Stimulated activated CD4-positive, alpha-beta T cell treated with anti-CD3 and anti-CD28 coated beads, TNF-alpha, amount 100 ng/mL, for 1 hour (primary cell): ENCODE data around the gene FADD.
"Not testable (repeated sequence)": the region's sequence is repeated elsewhere in the genome, so short reads cannot be mapped to it uniquely, and the experiment has no call there.

Experiments
- DNase-seq, 3 donors: peaks; one replicate each; pipeline ENCODE4 v3.0.0-alpha.2; 2020; ENCODE audit warnings: low read depth in 3 of 3, low spot score in 1 of 3

Gene FADD

DNA sequence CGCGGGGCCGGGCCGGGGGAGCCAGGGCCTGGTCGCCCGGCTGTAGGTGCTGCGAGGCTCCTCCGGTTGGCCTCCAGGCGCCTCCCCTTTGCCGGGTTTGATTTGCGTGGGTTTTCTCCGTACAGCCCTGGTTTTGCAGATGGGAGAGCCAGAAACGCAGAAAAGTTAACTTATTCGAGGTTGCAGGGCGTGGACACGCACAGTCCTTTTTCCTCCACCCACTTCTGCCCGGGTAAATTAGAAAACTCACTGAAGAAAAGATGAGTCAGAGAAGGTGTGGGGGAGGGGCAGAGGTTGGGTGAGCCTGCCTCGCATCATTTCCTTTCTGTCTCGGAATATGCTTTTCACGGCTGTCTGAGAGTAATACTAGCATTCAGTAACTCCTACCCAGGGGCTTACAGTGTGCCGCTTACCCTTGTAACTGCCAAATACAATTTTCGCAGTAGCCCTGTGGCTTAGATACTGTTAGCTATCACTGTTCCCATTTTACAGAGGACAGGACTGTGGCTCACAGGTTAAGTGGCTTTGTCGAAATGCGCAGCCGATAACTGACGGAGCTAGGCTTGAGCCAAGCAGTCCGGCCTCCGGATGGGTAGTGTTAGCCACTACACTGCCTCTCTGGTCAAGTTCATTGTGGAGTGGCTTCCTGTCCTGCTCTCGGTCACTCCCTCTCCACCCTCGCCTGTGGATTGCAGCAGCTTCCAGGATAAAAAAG, 812 bp downstream of the FADD start:
- DNase-seq, result peak; percentile 72 to 89 (median 78)

DNA sequence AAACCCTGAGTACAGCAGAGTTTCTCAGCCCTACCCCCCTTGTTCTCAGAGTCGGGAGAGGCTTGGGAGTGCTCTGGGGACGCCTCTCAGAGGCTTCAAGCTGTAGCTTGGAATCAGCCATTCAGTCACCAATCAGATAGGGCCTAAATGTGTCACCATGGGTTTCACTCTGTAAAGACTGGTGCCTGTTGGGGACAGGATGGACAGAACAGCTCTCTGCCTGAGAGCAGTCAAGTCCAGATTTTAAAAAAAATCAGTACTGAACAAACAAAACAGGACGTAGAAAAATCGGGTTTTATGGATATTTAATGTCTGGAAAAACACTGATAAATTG, 1.3 kb downstream of the FADD start:
- no peak for DNase-seq

GRCh38 chr11:70205049-70205725, 2.1 kb downstream of the FADD start:
- DNase-seq, result no peak

- DNase-seq, result no peak
Measured at GRCh38 chr11:70205766-70206165, 2.7 kb downstream of the FADD start.

- DNase-seq, result no peak
Measured at GRCh38 chr11:70206226-70206981, 3.3 kb downstream of the FADD start.

GRCh38 chr11:70206982-70207376, 3.9 kb downstream of the FADD start:
- DNase-seq, result no peak

DNA sequence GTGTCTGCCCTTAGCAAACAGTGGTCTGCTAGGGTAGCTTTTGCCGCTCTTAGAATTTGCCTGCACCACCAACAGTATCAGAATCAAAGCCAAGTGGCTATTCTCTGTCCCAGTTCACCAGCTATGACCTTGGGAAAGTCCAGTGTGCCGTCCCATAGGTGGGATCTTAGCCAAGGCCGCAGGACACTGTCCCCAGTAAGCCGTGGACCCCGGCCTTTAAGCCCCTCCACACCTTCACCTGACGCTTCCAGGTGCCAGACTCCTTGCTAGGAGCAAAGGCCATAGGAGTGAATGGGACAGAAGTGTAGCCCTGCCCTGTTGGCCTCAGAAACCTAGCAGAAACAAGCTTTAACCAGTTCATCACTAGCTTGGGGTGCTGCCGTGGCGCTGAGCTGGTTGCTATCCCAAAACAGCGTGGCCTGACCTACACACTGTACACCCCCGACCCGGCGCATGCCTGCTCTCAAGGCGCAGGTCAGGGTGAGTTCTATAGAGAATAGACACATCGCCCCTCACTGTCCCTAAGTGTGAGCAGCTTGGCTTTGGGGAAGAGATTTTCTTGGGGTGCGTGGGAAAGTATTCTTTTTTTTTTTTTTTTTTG, 4.5 kb downstream of the FADD start:
- DNase-seq, result no peak

DNA sequence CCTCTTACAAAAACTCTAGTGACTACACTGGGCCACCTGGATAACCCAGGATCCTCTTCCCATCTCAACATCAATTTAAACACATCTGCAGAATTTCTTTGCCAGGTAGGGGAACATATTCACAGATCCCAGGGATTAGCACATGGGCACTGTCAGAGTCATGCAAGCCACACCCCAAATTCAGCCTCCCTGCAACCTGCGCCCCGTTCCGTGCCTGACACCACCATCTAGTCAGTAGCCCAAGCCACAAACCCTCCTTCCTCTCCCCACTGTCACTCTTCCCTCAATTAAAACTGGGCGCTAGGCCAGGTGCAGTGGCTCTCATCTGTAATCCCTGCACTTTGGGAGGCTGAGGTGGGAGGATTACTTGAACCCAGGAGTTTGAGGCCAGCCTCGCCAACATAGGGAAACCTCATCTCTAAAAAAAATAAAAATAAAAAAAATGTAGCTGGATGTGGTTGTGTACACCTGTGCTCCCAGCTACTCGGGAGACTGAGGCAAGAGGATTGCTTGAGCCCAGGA, 6.4 kb downstream of the FADD start:
- no peak for DNase-seq

- DNase-seq, result no peak
Measured at GRCh38 chr11:70210051-70210501, 7.0 kb downstream of the FADD start.

DNA sequence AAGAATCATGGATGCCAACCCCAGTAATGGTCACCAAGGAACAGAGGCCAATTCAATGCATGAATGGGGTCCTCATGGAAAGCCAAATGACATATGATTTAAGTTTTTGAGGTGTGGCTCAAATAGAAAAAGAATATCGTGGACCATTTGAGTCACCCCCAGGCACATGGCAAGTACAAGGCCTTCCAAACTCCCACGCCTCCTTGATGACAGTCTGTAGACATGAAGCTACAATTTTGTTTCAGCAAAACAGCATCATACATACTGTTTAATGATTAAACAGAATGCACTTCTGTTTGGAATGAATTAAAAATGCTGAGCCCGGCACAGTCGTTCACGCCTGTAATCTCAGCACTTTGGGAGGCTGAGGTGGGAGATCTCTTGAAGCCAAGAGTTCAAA, 7.4 kb downstream of the FADD start:
- DNase-seq, result no peak

- DNase-seq, result no peak
Measured at GRCh38 chr11:70212227-70212811, 9.2 kb downstream of the FADD start.

GRCh38 chr11:70217388-70217787, 14.3 kb downstream of the FADD start:
- DNase-seq, result not testable (repeated sequence)

GRCh38 chr11:70218076-70218475, 15.0 kb downstream of the FADD start:
- DNase-seq, result not testable (repeated sequence)

GRCh38 chr11:70220136-70220535, 17.0 kb downstream of the FADD start:
- DNase-seq, result no peak

DNA sequence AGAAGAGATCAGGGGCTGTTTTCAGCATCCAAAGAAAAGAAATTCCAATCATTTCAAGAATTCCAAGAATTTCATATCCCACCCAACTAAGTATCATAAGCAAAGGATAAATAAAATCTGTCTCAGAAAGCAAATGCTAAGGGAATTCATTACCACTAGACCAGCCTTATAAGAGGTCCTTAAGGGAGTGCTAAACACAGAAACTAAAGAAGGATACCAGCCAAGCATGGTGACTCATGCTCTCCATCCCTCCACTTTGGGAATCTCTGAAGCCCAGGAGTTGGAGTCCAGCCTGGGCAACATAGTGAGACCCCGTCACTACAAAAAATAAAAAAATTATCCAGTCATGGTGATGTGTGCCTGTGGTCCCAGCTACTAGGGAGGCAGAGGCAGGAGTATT, 17.8 kb downstream of the FADD start:
- no peak for DNase-seq

DNA sequence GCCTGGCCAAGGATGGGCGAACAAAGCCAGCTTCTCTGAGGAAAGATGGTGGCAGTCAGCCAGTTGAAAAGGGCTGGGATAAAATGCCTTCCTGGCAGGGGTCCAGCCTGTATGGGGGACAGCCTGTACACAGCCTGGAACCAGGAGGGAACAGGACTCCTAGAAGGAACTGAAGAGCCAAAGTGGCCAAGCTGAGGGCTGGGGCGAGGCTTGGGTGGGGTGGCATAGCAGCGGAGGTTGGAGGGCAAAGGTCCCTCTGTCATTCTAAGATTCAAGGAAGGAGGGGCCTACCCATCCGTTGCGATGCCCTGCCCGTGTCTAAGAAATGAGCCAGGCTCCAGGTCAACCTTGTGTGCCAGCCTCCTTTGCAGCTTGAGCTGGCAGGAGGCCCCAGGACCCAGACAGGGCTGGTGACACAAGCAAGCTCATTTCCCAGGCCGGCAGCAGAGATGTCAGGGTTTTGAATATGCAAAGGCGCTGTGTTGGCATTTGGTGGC, 22.6 kb downstream of the FADD start:
- DNase-seq, result no peak

DNA sequence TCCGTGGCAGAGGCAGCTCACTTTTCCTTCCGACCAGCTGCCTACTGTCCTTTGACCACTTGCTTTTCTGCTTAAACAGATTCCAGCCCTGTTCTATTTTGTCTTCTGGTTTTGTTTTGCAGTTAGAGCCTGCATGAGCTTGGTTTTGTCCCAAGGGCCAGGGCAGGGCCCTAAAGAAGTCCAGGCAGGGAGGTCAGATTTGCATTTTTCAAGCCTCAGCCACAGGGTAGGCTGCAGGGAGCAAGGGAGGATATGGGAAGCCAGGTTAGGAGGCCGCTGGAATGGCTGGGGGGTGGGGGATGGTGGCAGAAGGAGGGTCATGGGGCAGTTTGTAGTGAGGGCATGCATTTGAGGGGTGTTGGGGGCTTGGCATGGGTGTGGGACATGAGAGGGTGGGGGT, 23.1 kb downstream of the FADD start:
- no peak for DNase-seq

DNA sequence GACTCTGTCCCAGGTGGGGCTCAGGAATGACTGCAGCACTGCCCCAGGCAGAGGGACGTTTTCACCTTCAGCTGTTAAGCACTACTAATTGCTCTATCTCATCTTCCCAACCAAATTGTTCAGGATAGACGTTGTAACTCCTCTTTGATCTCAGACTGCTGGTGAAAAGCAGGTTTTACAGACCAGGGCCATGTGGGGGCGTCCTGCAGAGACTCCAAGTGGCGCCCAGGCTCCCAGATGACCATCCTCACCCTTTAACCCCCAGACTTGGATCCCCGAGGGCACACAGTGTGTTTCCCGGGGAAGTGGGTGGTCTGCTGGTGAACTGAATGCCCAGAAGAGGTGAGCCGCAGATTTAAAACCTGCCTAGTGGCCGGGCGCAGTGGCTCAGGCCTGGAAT, 23.9 kb downstream of the FADD start:
- no peak for DNase-seq

GRCh38 chr11:70229737-70230136, 26.6 kb downstream of the FADD start:
- DNase-seq, result no peak

- no peak for DNase-seq
Measured at GRCh38 chr11:70230151-70230839, 27.2 kb downstream of the FADD start.
